Measurements from ENCODE around the gene LRP1B.

LRP1B gene

DNA sequence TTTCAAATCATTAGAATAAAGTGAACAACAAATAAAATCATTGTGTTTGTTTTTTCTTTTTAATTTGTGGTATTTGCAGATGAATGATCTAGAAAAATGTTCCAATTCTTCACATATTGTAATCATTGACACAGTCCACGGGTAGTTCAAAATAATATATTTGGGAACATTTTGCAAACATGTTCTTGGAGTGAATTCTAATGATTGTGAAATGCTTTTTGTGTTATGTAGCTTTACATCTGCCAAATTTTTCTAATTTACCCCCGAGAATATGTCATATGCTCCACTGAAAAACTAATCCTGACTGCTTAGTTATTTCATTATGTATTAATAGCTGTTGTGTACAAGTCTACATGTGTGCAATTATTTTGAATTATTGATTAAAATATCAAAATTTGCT is 1882.2 kb downstream of the LRP1B start:
- DNase-seq (ENCODE audit: low read depth) = no peak

DNA sequence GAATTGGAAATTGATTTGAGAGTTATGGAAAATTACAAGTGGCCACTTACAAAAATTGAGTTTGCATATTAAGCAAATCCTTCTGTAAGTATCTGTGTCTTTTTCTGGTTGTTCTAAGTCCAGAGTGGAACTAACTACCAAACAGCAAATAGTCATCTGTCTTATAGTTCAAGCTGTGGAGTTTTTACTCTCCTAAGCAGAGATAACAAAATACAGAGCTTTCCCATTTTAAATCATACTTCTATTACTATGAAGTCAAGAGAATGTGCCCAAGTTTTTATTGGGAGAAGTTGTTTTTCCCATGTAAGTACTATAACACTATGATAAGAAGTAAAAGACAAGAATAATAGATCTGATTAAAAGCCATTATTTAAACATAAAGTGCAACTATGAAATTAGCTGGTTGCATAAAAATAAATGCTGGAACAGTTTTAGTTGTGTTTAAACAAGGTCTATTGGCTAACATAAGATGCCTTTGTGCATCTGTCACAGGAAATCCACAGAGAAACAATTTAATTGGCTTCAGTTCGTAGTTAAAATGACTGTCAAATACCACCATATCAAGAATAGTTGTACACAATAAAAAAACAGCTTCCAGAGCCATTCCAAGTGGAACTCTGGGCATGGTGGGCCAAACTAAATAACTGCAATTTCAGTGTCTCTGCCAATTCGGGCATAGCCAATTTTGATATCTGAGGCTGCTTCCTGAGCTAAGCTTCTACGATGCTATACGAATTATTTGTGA is 1883.2 kb downstream of the LRP1B start:
- peak; percentile 58 for DNase-seq (ENCODE audit: low read depth)

DNA sequence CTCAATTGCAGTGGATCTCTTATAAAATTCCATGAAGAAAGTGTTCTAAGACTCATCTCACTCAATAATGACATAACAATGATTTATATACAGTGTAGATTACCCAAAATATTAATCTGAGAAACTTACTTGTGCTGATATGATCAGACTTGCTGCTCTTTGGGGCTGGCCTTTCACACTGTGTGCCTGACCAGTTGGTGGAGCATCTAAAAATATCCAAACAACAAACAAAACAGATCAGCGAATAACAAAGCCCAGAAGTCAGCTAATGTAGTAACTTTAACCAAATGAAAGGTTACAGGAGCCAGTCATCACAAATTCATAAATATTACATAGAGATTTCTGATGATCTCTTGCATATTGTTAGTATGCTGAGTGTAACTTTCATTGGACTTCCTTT is 1883.9 kb downstream of the LRP1B start:
- DNase-seq (ENCODE audit: low read depth) = no peak

DNA sequence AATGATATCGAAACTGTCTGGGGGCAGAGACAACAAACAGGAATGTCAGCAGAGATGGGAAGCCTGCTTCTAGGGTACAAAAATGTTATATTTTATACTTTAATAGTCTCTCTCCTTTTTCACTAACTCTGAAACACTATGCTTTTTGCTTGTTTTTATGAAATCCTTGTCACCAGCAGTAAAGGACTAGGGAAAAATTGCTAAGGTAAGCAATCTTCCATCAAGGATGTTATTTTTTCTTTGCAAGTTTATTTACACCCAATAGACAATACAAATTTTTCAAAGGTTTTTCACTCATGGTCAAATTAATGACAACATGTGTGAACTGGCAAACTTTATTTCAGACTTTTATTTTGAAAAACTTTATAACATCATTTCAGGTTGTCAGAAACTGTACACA is 1884.8 kb downstream of the LRP1B start:
- DNase-seq (ENCODE audit: low read depth) = no peak

DNA sequence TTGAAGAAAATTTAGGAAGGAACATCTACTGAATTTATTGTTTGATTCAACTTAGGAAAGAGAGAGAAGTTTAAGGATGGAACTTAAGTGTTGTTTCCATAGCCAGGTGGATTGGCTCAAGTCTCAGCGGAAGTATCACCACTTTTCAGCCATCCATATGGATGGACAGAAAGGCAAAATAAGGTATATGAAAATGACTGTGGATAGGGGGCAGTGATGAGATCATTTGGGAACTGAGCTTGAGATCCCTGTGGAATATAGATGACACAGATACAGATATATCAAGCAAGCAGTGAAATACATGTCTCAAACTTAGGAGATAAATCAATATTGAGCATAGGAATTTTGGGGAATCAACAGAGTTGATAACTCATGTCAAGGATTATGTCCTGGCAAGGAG is 1887.9 kb downstream of the LRP1B start:
- DNase-seq (ENCODE audit: low read depth) = no peak

DNA sequence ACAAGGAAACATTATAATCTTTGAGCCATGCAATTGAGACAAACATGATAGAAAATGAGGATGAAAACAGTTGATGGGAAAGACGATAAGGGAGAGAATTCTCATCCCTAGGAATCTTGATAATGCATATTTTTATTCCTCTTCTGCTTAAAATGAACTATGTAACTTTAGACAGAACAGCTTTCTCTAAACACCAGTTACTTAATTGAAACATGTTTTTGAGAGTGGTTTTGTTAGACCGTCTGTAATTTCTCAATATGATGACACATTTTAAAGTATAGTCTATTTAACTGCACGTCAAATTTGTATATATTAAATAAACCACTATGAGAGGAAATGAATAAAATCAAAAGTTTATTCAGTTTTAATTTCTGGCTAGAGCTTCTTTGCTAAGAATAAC is 1896.7 kb downstream of the LRP1B start:
- peak; percentile 17 for DNase-seq (ENCODE audit: low read depth)

DNA sequence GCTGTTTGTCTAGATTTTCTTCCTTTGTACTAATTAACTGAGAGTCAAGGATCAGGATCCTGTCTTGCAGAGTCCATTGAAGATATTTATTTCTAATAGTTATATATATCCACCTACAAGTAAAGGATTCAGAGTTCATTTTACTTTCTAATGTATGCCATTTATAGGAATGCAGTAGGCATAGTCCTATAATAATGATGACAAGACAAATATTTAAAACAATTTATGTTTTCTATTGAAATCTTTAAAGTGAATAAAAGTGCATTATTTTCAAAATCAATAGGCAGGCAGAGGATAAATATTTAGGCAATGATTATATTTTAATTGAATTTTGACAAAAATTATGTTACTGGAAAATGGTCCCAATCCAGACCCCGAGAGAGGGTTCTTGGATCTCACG is 1919.9 kb downstream of the LRP1B start:
- DNase-seq (ENCODE audit: low read depth) = no peak

DNA sequence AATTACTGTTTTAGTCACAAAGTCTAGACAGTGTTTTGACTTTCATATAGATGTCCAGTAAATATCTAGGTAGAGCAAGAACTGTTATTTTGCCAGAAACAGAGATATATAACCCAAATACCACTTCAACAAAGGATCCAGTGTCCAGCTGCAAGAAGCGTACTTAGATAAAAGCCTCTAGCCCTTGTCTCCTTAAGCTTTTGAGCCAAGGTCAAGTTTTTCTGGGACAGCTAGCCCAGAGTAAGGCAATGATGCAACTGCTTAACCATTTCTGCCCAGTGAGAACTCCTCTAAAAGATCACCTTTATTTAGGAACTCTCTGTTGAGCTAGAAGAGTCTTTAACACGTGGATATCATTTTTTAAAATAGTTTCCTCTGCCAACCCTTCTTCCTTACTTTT is 1925.7 kb downstream of the LRP1B start:
- DNase-seq (ENCODE audit: low read depth) = no peak

DNA sequence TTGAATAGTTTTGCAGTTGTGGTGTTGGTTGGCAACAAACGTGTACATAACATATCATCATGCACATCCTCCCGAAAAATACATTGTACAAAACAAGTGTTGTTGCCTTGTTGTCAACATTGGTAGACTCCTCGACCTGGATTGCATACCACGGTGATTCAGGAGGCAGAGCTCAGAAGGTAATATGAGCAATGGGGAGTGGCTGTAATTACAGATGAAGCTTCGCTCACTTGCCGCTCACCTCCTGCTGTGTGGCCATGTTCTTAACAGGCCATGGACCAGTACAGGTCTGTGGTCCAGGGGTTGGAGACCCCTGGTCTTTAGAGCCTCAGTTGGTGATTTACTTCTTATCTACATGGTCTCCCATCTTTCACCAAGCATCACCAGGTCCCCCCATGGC is 1927.5 kb downstream of the LRP1B start:
- no peak for DNase-seq (ENCODE audit: low read depth)

DNA sequence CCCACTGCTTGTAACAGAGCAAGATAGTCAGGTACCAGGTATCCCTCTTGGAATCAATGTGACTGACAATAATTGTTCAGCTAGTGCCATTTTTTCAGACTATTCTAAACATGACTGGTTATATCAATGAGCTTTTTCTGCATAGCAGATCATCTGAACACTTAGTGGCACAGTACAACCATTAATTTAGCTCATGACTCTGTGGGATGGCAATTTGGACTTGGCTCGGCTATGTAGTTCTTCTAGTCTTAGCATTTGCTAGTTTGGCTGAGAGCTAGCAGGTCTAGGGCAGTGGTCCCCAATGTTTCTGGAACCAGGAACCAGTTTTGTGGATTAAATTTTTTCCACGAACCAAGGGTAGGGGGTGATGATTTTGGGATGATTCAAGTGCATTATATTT is 1929.2 kb downstream of the LRP1B start:
- DNase-seq (ENCODE audit: low read depth) = no peak

DNA sequence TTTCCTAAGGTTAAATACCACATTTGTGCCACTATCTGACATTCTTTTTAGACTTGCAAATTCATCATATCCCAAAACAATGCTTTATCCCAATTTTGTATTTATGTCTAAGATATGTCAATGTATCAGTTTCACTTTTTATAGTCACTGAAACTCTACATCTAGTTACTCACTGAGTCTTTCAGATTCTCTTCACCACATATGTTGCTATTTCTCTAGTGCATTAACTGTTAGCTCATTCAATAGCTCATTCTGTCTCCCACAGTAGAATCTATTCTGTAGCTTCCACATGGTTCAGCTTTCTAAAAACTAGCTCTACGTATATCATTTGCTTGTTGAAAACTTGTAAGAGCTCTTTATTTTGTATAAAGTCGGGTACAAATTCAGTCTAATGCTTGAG is 1930.1 kb downstream of the LRP1B start:
- DNase-seq (ENCODE audit: low read depth) = no peak

DNA sequence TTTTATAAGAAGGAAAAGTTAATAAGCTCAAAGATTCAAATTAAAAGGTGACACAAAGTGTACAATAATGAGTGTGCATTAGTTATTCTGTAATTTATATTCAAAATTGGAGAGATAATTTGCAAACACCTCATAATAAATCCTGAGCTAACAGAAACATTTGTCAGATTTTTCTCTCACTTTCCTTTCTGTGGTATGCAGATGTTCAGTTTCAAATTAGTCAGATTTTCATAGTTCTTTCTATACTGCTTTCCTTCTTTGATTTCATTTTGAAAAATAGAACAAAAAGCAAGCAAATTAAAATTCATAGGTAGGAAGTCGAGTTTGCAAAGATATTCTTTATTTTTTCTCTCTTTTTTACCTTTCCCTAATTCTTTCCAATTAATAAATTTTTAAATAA is 1930.5 kb downstream of the LRP1B start:
- DNase-seq (ENCODE audit: low read depth) = no peak

DNA sequence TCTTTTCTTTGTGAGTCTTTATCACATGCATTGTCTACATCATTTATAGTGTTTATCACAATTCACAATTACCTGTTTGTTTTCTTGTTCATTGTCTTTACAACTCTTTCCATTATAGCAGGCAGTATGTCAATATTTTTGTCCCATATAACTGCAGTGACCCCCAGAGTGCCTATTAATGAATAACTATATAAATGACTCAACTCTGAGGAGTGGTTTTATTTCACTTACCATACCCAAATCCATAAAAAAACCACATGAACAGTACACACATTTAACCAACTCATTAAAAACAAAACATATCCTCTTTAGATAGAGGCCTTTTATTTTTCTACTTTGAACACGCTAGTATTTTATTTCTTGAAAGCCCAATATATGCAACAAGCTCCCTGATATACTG is 1931.5 kb downstream of the LRP1B start:
- no peak for DNase-seq (ENCODE audit: low read depth)

DNA sequence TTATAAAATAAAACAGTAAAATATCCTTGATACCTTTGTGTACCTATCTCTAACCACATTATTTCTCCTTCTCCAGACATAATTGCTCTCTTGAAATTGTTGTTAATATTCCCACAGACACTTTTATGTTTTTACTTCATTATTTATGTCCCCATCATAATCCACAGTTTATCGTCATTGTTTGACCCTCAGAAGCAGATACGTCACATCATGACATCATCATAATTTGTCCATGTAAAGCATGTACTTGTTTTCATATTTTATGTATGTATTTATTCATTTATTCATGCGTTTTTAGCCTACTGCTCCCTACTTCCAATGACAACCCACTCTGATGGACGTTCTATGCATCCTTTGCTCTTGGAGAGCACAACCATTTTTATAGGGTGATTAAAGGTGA is 1943.7 kb downstream of the LRP1B start:
- DNase-seq (ENCODE audit: low read depth) = no peak

DNA sequence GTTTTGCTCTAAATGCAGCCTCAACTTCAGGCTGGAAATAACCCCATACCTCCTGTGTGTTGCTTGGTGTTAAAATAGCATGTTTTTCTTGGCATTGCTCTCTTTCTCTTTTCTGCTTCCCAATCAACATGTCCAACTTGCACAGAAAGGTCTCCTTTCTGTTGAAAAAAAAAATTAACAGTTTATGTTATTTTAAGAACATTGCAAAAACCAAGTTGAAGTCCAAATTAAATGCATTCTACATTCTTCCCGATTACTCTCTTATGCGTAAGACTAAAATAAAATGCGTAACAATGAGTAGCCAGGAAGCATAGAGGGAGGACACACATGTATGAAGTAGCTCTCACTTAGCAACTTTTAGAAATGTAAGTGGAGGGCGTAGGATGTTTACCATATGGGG is 1944.5 kb downstream of the LRP1B start:
- DNase-seq (ENCODE audit: low read depth) = no peak

DNA sequence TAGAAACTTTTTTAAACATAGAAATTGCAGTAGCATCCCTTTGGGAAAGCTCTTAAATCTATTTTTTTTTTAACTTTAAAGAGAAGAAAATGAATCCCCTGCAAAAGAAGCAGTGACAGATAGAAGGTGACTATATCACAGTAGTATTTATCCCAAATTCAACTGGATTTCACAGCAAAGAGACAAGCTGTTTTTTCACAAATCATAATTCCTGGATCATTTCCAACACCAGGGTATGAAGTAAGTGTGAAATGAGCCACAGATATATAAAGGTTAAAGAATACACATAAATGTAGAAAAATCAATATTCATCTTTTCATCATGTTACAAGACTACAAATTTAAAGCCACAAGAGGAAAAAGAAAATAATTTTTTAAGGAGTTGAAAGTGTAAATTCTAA is 1945.7 kb downstream of the LRP1B start:
- no peak for DNase-seq (ENCODE audit: low read depth)

DNA sequence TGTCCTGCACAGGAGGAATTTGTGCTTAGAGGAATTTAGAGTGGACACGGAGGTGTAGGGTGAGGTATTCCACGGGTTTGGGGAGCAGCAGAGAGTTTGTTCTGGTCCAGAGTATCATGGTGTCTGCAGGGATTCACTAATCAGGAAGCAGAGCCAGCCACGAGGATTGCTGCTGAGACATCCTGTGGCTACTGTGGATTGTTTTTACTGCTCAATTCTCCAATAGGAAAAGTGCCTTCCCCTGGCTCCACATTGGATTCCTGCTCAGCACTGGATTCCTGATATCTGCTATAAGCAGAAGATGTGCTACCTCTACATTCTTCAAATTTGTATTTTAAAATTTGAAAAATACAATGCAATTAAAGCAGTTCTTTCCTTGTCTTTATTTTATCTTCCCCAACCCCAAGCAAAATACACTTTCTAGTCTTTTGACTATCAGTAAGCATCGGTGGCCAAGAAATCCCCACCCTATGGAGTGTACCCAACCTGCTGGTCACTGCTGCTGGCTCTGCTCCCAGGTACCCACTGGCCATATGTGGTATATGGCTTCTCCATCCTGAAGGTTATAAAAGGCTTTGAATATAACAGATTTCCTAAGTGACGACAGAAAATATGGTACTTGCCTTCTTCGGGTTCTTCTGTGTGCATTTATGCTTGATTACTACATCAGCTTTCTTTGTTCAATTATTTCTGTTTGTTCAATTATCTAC is 1947.6 kb downstream of the LRP1B start:
- no peak for DNase-seq (ENCODE audit: low read depth)

Measured in ELR (cell line).